GM10248 (cell line): ENCODE data around the gene GPR155.

Experiments used
- CTCF ChIA-PET: fragments of 300-600 bp; sonication (Branson Sonifier 250); formaldehyde crosslinking; extraction: SDS; loops from one replicate; lab custom pipeline; 2021; ENCODE audit warnings: antibody characterized with exemption; lab: Yijun Ruan, JAX
- POLR2A ChIA-PET: fragments of 350-650 bp; sonication (Branson Sonifier 250); formaldehyde crosslinking; extraction: SDS; loops from one replicate; lab custom pipeline; 2020; ENCODE audit warnings: antibody characterized with exemption; lab: Yijun Ruan, JAX
- DNase-seq: peaks from one replicate; pipeline ENCODE4 v3.0.0; 2012; ENCODE audit errors: extremely low spot score
- TF ChIP-seq, protein P1 (sequence below): IDR thresholded peaks from 2 replicates; pipeline ENCODE4 v1.5.1; 2012; ENCODE audit warnings: mild to moderate bottlenecking, low read depth; ENCODE audit errors: extremely low read depth, missing control alignments, control extremely low read depth

GPR155 gene, protein sequence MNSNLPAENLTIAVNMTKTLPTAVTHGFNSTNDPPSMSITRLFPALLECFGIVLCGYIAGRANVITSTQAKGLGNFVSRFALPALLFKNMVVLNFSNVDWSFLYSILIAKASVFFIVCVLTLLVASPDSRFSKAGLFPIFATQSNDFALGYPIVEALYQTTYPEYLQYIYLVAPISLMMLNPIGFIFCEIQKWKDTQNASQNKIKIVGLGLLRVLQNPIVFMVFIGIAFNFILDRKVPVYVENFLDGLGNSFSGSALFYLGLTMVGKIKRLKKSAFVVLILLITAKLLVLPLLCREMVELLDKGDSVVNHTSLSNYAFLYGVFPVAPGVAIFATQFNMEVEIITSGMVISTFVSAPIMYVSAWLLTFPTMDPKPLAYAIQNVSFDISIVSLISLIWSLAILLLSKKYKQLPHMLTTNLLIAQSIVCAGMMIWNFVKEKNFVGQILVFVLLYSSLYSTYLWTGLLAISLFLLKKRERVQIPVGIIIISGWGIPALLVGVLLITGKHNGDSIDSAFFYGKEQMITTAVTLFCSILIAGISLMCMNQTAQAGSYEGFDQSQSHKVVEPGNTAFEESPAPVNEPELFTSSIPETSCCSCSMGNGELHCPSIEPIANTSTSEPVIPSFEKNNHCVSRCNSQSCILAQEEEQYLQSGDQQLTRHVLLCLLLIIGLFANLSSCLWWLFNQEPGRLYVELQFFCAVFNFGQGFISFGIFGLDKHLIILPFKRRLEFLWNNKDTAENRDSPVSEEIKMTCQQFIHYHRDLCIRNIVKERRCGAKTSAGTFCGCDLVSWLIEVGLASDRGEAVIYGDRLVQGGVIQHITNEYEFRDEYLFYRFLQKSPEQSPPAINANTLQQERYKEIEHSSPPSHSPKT

DNA sequence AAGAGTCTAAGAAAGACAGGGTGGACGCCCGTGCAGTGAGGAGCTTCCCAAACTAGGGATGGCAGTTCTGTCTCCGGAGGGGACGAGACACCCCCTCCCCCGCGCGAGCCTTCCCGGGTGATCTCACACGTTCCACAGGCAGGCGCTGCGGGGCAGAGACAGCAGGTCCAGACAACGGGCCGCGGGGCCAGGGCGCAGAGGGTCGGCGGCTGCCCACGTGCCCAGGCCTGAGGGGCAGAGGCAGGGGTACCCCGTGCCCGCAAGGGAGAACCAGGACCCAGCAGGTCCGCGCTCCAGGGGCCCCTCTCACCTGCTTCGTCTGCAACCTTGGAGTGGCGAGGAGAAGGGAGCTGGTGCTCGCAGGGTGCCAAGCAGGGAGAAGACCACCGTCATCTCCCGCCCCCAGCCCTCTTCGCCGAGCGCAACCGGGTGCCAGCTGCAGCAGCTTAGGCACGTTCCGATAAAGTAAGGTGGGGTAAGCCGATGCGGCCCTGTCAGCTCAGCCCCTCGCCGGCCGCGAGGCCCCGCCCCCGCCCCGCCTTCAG, at the start of gene GPR155:
GPR155 (minus strand) TSS at position 467 of the 545 bp plus-strand sequence. CDS start 5,073 bp downstream, outside the sequence.
- ChIA-PET POLR2A (no interaction called here), CTCF (interaction anchor here (0.8 to 8.6 kb wide), 8 partner anchors 11 to 202 kb away, joined by 3 to 65 read pairs (median 3); no protein-coding TSS in a partner anchor)
- DNase-seq = no peak
- TF ChIP-seq, protein P1, sequence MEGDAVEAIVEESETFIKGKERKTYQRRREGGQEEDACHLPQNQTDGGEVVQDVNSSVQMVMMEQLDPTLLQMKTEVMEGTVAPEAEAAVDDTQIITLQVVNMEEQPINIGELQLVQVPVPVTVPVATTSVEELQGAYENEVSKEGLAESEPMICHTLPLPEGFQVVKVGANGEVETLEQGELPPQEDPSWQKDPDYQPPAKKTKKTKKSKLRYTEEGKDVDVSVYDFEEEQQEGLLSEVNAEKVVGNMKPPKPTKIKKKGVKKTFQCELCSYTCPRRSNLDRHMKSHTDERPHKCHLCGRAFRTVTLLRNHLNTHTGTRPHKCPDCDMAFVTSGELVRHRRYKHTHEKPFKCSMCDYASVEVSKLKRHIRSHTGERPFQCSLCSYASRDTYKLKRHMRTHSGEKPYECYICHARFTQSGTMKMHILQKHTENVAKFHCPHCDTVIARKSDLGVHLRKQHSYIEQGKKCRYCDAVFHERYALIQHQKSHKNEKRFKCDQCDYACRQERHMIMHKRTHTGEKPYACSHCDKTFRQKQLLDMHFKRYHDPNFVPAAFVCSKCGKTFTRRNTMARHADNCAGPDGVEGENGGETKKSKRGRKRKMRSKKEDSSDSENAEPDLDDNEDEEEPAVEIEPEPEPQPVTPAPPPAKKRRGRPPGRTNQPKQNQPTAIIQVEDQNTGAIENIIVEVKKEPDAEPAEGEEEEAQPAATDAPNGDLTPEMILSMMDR = no peak

DNA sequence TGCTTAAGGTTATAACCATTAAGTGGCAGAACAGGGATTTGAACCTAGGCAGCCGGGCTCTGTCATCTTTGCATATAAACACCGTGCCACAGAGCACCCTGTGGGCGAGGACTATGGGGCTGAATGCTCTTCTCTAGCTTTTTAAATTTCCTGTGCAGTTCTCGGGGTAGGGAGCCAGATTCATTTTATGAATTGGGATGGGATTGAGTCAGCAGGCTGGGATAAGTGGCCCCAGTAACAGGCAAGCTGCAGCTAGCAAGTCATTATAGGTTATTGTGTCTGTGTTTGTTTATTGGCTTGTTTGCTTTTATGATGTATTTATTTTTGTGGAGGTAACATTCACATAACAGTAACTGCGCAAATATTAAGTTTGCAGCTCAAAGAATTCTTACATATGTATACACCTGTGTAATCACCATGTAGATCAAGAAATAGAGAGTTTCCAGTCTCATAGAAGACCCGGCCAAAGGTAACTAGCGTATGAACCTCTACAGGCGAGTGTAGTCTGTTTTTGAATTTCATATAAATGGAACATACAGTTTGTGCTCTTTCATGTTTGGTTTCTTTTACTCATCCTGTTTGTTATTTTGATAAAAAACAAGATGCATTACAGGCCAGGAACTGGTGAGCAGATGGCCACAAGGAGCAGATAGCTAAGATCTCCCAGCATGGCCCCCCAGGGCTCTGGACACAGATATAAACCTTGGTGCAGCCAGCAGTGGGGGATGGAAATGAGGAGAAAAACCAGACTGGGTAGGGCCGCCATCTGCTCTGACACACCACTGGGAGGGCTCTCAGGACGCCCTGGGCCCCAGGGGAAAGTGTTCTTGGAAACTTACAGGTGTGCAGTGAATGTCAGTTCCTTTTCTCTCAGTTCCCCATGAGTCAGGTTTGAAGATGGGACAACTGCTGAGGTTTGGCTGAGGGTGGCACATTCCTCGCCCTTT, 49.2 kb upstream of the GPR155 start:
- ChIA-PET CTCF (interaction anchor here (0.9 to 1.6 kb wide), 6 partner anchors 9 to 163 kb away, joined by 3 to 8 read pairs (median 4); no protein-coding TSS in a partner anchor), POLR2A (no interaction called here)
- TF ChIP-seq, protein P1 = no peak
- no peak for DNase-seq

DNA sequence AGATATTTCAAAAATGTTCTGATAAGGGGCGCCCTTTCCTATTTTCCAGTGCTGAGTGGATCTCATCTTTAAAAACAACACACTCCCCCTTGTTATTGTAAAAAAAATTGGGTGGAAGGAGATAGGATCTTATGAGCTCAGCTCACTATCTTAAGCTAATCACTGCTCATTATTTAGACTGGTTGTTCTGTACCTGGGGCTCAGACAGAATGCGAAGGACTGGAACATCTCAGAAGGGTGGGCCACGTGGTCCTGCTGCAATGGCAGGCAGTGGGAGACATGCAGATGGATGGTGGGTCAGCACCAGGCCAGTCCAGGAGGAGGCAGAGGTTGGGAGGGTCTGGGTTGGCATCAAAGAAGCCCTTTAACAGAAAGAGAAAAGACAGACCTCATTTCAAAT, 48.3 kb upstream of the GPR155 start:
- no peak for DNase-seq
- TF ChIP-seq, protein P1 = no peak
- ChIA-PET POLR2A (no interaction called here), CTCF (interaction anchor here (0.9 to 1.6 kb wide), 6 partner anchors 8 to 164 kb away, joined by 3 to 8 read pairs (median 4); no protein-coding TSS in a partner anchor)

DNA sequence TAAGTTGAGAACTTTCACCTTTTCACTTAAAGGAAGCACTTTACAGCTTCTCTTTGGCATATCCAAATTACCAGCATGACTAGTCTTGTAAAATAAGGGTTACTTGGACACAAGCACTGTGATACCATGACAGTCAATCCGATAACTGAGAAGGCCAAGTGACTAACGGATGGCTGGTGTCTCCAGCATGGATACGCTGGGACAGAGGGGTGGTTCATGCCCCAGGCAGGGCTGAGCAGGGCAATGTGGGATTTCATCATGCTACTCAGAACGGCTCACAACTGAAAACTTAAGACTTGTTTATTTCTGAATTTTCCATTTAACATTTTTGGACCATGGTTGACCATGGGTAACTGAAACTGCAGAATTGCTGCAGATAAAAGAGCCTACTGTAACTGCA, 43.1 kb upstream of the GPR155 start:
- CTCF ChIA-PET = no interaction called here
- POLR2A ChIA-PET = no interaction called here
- no peak for DNase-seq
- TF ChIP-seq, protein P1 = no peak

DNA sequence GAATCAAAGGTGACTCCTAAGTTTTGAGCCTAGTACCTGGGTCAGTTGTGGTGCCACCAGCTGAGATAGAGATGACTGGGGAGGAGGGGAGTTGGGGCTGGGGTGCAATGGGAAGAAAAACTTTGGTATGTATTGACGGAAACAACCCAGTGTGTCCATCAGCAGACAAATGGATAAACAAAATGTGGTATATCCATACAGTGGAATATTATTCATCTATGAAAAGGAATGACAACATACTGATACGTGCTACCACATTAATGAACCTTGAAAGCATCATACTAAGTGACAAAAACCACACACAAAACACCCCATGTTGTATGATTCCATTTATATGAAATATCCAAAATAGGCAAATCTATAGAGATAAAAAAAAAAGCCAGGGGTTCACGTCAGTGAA, 41.1 kb upstream of the GPR155 start:
- ChIA-PET CTCF (interaction anchor here (1.2 to 2.5 kb wide), 6 partner anchors 8 to 39 kb away, joined by 3 to 10 read pairs (median 4); no protein-coding TSS in a partner anchor), POLR2A (no interaction called here)
- no peak for DNase-seq
- TF ChIP-seq, protein P1 = no peak
